Activated CD4-positive, alpha-beta memory T cell treated with anti-CD3 and anti-CD28 coated beads for 36 hours (primary cell): ENCODE data around the gene DENR. TPM values are rescaled to one million over a fixed set of nuclear protein-coding genes. Genes with fewer than 3 reads are reported as not detected.

Source experiments
- CTCF ChIA-PET: fragments of 350-600 bp; sonication (Branson Sonifier 250); formaldehyde crosslinking; loops from one replicate; lab custom pipeline; 2021; ENCODE audit warnings: antibody characterized with exemption, inconsistent platforms; lab: Charles Lee
- POLR2A ChIA-PET: fragments of 350-600 bp; sonication (Branson Sonifier 250); formaldehyde crosslinking; loops from one replicate; lab custom pipeline; 2021; ENCODE audit warnings: antibody characterized with exemption; lab: Charles Lee
- DNase-seq: peaks from one replicate; pipeline ENCODE4 v3.0.0-alpha.2; 2020
- H3K27ac Mint-ChIP-seq: one replicate; pipeline ENCODE4 v1.8.0; 2021; ENCODE audit warnings: mixed read lengths
- H3K27me3 Mint-ChIP-seq: one replicate; pipeline ENCODE4 v1.8.0; 2021; ENCODE audit warnings: mixed read lengths
- H3K36me3 Mint-ChIP-seq: one replicate; pipeline ENCODE4 v1.8.0; 2021; ENCODE audit warnings: mixed read lengths
- H3K4me1 Mint-ChIP-seq: one replicate; pipeline ENCODE4 v1.8.0; 2021; ENCODE audit warnings: low read depth, mixed read lengths
- H3K4me3 Mint-ChIP-seq: one replicate; pipeline ENCODE4 v1.8.0; 2021; ENCODE audit warnings: mild to moderate bottlenecking, mixed read lengths
- H3K9me3 Mint-ChIP-seq: one replicate; pipeline ENCODE4 v1.8.0; 2021; ENCODE audit warnings: mixed read lengths
- intact Hi-C: fragments of 100-400 bp; cut with micrococcal nuclease; formaldehyde crosslinking; loops from one replicate; pipeline ENCODE4 v1.15.1; 2023
- total RNA-seq, 2 experiments: library from RNA; stranded (reverse); gene quantifications; one replicate each; pipeline ENCODE4 v1.2.3, GENCODE V29; 2021

Gene DENR
- total RNA-seq, 2 experiments from 2014 or later = 56.9 to 58.2 TPM

DNA sequence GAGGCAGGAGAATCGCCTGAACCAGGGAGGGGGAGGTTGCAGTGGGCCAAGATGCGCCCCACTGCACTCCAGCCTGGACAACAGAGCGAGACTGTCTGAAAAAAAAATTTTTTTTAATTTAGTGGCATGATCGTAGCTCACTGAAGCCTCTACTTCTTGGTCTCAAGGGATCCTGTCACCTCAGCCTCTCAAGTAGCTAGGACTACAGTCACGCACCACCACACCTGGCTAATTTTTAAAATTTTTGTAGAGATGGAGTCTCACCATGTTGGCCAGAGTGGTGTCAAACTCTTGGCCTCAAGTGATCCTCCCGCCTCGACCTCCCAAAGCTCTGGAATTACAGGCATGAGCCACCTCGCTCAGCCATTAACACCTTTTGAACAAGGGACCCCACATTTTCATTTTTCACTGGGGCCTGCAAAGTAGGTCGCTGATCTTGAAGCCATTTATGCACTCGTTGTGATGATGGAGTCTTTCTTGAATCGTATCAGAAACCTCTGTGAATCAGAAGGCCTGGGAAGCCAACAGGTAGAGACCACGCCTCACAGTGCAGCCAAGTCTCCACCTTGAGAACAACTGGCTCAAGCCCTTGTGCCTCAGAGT is 27.9 kb upstream of the DENR start:
- POLR2A ChIA-PET = no interaction called here
- H3K4me3 Mint-ChIP-seq = no peak overlapping the region
- peaks cover 44% of the 10 kb centered on the region for H3K4me1 Mint-ChIP-seq
- H3K36me3 Mint-ChIP-seq = no peaks in the 10 kb centered on the region
- DNase-seq = no peak
- H3K9me3 Mint-ChIP-seq = no peaks in the 10 kb centered on the region
- no peak overlapping the region for H3K27ac Mint-ChIP-seq
- H3K27me3 Mint-ChIP-seq = peaks cover 1% of the 10 kb centered on the region
- CTCF ChIA-PET = no interaction called here
- intact Hi-C loops = loop anchor here (1.0 to 10.0 kb wide), 2 partner anchors 9 to 150 kb away; no protein-coding TSS in a partner anchor

DNA sequence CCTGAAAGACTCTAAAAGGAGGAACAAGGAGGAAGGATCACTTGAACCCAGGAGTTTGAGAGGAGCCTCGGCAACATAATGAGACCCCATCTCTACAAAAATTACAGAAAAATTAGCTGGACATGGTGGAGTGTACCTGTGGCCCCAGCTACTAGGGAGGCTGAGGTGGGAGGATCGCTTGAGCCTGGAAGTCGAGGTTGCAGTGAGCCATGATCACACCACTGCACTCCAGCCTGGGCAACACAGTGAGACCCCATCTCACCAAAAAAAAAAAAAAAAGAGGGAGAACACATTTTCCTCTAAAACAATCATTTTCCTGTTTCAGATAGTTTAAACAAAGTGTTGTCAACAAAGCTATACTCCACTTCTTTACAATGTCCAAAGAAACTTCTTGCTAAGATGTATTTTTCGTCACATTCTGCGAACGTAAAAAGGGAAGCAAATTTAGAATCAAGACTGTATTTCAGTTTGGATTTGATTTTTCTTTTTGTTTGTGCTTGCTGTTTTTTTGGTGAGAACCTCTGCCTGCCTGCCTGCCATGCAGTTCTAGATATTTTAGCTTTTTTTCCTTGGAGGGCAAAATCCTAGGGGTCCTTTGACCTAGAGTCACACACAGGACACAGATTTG is 27.1 kb upstream of the DENR start:
- CTCF ChIA-PET = no interaction called here
- peaks cover 3% of the 10 kb centered on the region for H3K27me3 Mint-ChIP-seq
- H3K36me3 Mint-ChIP-seq = no peaks in the 10 kb centered on the region
- H3K9me3 Mint-ChIP-seq = no peaks in the 10 kb centered on the region
- intact Hi-C loops = loop anchor here (1.0 to 10.0 kb wide), 2 partner anchors 8 to 149 kb away; no protein-coding TSS in a partner anchor
- H3K4me1 Mint-ChIP-seq = peaks cover 47% of the 10 kb centered on the region
- POLR2A ChIA-PET = interaction anchor here (0.6 to 0.8 kb wide), 2 partner anchors 75 to 733 kb away, joined by 3 read pairs; no protein-coding TSS in a partner anchor
- peak overlapping the region; percentile 74 for H3K27ac Mint-ChIP-seq
- H3K4me3 Mint-ChIP-seq = peak overlapping the region; percentile 19
- DNase-seq = no peak

DNA sequence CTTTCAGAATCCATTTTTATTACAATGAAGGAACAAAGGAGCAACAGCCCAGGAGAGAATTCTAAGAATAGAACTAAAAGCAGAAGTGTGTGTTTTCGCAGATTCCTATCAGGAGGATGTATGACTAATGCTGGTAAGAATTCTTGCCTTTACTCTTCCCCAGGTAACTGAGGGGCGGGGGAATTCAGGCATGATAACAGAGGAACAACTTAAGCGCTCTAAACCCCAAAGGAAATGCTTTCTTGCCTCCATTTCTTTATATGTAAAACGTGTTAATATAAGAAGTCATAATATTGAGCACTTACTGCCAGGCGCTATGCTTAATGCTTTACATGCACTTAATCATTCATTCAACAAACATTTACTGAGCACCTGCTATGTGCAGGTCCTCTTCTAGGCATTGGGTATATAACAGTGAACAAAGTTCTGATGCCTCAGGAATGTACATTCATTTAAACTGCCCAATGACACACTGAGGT is 26.5 kb upstream of the DENR start:
- peak overlapping the region; percentile 74 for H3K27ac Mint-ChIP-seq
- no peaks in the 10 kb centered on the region for H3K9me3 Mint-ChIP-seq
- intact Hi-C loops = loop anchor here (10.0 kb wide), 1 partner anchor 149 kb away; no protein-coding TSS in a partner anchor
- CTCF ChIA-PET = no interaction called here
- H3K4me1 Mint-ChIP-seq = peaks cover 49% of the 10 kb centered on the region
- H3K4me3 Mint-ChIP-seq = peak overlapping the region; percentile 19
- H3K27me3 Mint-ChIP-seq = peaks cover 6% of the 10 kb centered on the region
- peak; percentile 51 for DNase-seq
- POLR2A ChIA-PET = interaction anchor here (0.6 to 1.1 kb wide), 3 partner anchors 26 to 734 kb away, joined by 3 read pairs; partner anchors contain the start of gene DENR
- H3K36me3 Mint-ChIP-seq = no peaks in the 10 kb centered on the region

- H3K27ac Mint-ChIP-seq = no peak overlapping the region
- peak overlapping the region; percentile 40 for H3K4me3 Mint-ChIP-seq
- intact Hi-C loops = loop anchor here (5.0 to 10.0 kb wide), 2 partner anchors 145 to 168 kb away; partner anchors contain the start of gene VPS37B
- H3K36me3 Mint-ChIP-seq = no peaks in the 10 kb centered on the region
- H3K27me3 Mint-ChIP-seq = peaks cover 6% of the 10 kb centered on the region
- no peaks in the 10 kb centered on the region for H3K9me3 Mint-ChIP-seq
- ChIA-PET POLR2A (no interaction called here), CTCF (interaction anchor here (1.3 kb wide), 1 partner anchor 83 kb away, joined by 3 read pairs; no protein-coding TSS in a partner anchor)
- no peak for DNase-seq
- peaks cover 64% of the 10 kb centered on the region for H3K4me1 Mint-ChIP-seq
Observed at GRCh38 chr12:122729583-122730214, 22.9 kb upstream of the DENR start.

DNA sequence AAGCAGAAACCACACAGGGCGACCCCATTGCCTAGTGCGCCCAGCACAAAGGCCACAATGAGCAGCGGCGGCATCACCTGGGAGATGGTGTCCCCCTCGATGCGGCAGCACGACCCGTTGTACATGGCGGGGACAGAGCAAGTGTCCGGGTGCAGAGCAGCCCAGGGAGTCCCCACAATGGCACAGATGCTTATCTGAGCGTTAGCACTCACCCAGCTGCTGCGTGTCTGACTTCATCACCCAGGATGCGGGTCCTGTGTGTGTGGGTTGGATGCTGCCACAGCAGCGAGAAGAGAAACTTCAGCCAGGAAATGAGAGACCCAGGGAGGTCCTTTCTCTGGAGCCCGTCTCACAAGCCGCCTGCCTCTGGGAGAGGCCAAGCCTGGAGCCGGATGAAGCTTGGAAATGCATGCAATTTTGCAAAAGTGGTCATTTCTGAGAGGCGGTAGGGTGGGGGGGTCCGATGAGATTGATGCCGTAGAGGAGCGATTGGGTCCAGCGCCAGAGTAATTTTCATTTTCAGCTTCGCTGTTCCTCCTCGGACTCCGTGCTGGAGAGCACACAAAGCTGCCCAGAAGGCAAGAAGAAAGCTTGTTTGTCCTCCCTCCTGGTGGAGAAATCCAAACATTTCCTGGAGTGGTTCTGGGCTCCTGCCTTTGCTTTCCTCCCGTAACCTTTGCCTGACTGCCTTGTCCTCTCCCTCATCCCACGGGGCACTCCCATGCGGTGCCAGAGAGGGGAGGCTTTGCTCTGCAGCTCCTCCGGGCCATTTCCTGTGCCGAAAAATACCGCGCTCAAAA is 22.2 kb upstream of the DENR start, which contains the start of gene HCAR1:
TSS of gene HCAR1 (minus strand) at position 630 of the 800 bp plus-strand sequence. CDS start at position 125, 505 bp downstream.
- DNase-seq = peak; percentile 85

DNA sequence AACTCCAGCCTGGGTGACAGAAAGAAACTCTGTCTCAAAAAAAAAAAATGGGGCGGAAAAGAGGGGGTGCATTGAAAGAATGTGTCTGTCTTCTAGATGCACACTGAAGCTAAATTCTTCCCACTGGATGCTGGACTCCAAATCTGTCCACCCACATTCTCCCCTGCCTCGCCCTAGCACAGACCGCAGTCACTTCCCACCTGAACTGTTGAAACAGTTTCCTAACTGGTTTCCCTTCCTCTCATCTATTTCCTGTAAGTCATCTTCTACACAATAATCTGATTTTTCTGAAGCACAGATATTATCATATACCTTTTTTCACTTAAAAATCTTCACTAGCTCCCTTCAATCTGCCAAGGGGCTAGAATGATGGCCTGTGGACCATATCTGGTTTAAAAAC is 20.5 kb upstream of the DENR start:
- ChIA-PET POLR2A (interaction anchor here (0.6 to 1.6 kb wide), 2 partner anchors 12 to 13 kb away, joined by 3 to 5 read pairs; no protein-coding TSS in a partner anchor), CTCF (no interaction called here)
- peak; percentile 65 for DNase-seq
- intact Hi-C loops = loop anchor here (1.0 to 5.0 kb wide), 2 partner anchors 11 to 165 kb away; partner anchors contain the start of gene VPS37B
- H3K4me1 Mint-ChIP-seq = peaks cover 46% of the 10 kb centered on the region
- no peak overlapping the region for H3K27ac Mint-ChIP-seq
- H3K27me3 Mint-ChIP-seq = peaks cover 6% of the 10 kb centered on the region
- H3K4me3 Mint-ChIP-seq = no peak overlapping the region
- no peaks in the 10 kb centered on the region for H3K9me3 Mint-ChIP-seq
- peaks cover 1% of the 10 kb centered on the region for H3K36me3 Mint-ChIP-seq

More for the DNA sequence above, 22.2 kb upstream of the DENR start, which contains the start of gene HCAR1:
- Mint-ChIP-seq H3K27me3 (peaks cover 6% of the 10 kb centered on the region), H3K9me3 (no peaks in the 10 kb centered on the region), H3K27ac (no peak within 1 kb of the TSS), H3K4me3 (peak within 1 kb of the TSS; percentile 40), H3K4me1 (peaks cover 57% of the 10 kb centered on the region), H3K36me3 (no peaks in the 10 kb centered on the region)
- intact Hi-C loops = loop anchor here (5.0 kb wide), 1 partner anchor 167 kb away; the partner anchor contains the start of gene VPS37B
- CTCF ChIA-PET = interaction anchor here (1.3 kb wide), 1 partner anchor 84 kb away, joined by 3 read pairs; no protein-coding TSS in a partner anchor
- POLR2A ChIA-PET = no interaction called here

DNA sequence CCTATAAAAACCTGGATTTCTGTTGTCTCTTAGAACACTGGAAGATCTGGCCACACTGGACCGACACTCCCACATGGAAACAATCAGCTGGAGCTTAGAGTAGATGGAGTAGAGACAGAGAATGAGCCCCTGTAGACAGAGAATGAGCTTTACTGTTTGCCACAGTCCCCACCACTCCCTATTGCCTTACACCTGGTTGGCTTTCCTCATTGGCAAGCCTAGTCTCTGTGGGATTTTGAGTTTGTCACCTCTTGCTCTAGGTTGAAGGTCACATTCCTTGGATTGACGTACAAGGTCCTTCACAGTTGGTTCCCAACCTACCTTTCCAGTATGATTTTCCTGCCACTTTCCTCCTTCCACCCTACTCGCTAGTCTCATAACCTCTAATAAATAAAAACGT is 20.0 kb upstream of the DENR start:
- ChIA-PET CTCF (no interaction called here), POLR2A (interaction anchor here (0.6 to 1.6 kb wide), 2 partner anchors 12 kb away, joined by 3 to 5 read pairs; no protein-coding TSS in a partner anchor)
- Mint-ChIP-seq H3K4me1 (peaks cover 46% of the 10 kb centered on the region), H3K36me3 (peaks cover 1% of the 10 kb centered on the region), H3K9me3 (no peaks in the 10 kb centered on the region), H3K27me3 (peaks cover 6% of the 10 kb centered on the region), H3K4me3 (no peak overlapping the region), H3K27ac (peak overlapping the region; percentile 57)
- intact Hi-C loops = loop anchor here (1.0 to 5.0 kb wide), 3 partner anchors 7 to 165 kb away; partner anchors contain the start of gene VPS37B
- DNase-seq = no peak

DNA sequence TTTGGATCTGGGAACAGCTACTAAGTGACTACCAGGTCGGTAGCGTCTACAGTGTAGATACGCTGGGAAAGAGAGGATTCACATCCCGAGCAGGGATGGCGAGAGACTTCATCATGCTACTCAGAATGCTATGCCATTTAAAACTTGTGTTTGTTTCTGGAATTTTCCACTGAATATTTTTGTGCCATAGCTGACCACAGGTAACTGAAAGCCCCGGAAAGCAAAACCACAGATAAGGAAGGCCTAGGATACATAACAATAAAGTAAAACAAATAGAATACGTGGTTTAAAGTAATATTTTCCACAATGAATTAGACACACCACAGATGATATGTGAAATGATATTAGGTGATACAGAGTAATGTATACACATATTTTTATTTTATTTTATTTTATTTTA is 14.1 kb upstream of the DENR start:
- peaks cover 1% of the 10 kb centered on the region for H3K36me3 Mint-ChIP-seq
- CTCF ChIA-PET = no interaction called here
- POLR2A ChIA-PET = no interaction called here
- H3K4me3 Mint-ChIP-seq = no peak overlapping the region
- no peak overlapping the region for H3K27ac Mint-ChIP-seq
- no peaks in the 10 kb centered on the region for H3K9me3 Mint-ChIP-seq
- peaks cover 9% of the 10 kb centered on the region for H3K4me1 Mint-ChIP-seq
- intact Hi-C loops = no loop called here
- no peak for DNase-seq
- H3K27me3 Mint-ChIP-seq = no peaks in the 10 kb centered on the region

GRCh38 chr12:122740351-122740750 is 12.3 kb upstream of the DENR start:
- Mint-ChIP-seq H3K9me3 (no peaks in the 10 kb centered on the region), H3K4me1 (peaks cover 2% of the 10 kb centered on the region), H3K36me3 (peaks cover 1% of the 10 kb centered on the region), H3K4me3 (no peak overlapping the region), H3K27ac (no peak overlapping the region), H3K27me3 (no peaks in the 10 kb centered on the region)
- no peak for DNase-seq
- POLR2A ChIA-PET = no interaction called here
- CTCF ChIA-PET = no interaction called here
- intact Hi-C loops = no loop called here

GRCh38 chr12:122743895-122744525 is 8.6 kb upstream of the DENR start:
- no peak overlapping the region for H3K27ac Mint-ChIP-seq
- no peaks in the 10 kb centered on the region for H3K36me3 Mint-ChIP-seq
- CTCF ChIA-PET = no interaction called here
- intact Hi-C loops = no loop called here
- POLR2A ChIA-PET = no interaction called here
- no peaks in the 10 kb centered on the region for H3K27me3 Mint-ChIP-seq
- H3K4me3 Mint-ChIP-seq = no peak overlapping the region
- no peak for DNase-seq
- no peaks in the 10 kb centered on the region for H3K4me1 Mint-ChIP-seq
- H3K9me3 Mint-ChIP-seq = no peaks in the 10 kb centered on the region
